K562 (cell line): Measurements from ENCODE around the gene CTSH. TPM values are rescaled to one million over a fixed set of nuclear protein-coding genes. Genes with fewer than 3 reads are reported as not detected.

ENCODE experiments used
- BHLHE40 ChIP-seq: IDR thresholded peaks from 2 replicates; pipeline ENCODE4 v1.6.1; 2011; ENCODE audit warnings: low read length, improper control_type of control experiment
- HNRNPLL ChIP-seq: fragments of 200-400 bp; formaldehyde crosslinking; IDR thresholded peaks from 2 replicates; pipeline ENCODE4 v1.6.1; 2017; ENCODE audit warnings: low read length, low read depth, mild to moderate bottlenecking; ENCODE audit not compliant: poor library complexity, severe bottlenecking
- L3MBTL2 ChIP-seq: fragments of 450-650 bp; IDR thresholded peaks from 2 replicates; pipeline ENCODE4 v1.6.1; 2016; ENCODE audit warnings: mild to moderate bottlenecking, moderate library complexity
- MECOM ChIP-seq: fragments of 250-450 bp; sonication (Bioruptor Pico); IDR thresholded peaks from 2 replicates; pipeline ENCODE4 v1.8.0; 2022; ENCODE audit warnings: inconsistent platforms
- SLC30A9 ChIP-seq: fragments of 250-450 bp; sonication (Bioruptor Pico); IDR thresholded peaks from 2 replicates; pipeline ENCODE4 v1.8.0; 2022; ENCODE audit warnings: mild to moderate bottlenecking, moderate library complexity
- SMARCA5 ChIP-seq: fragments of 450-650 bp; IDR thresholded peaks from 2 replicates; pipeline ENCODE4 v1.6.1; 2016
- SMARCC2 ChIP-seq: fragments of 450-650 bp; IDR thresholded peaks from 2 replicates; pipeline ENCODE4 v1.6.1; 2017; ENCODE audit warnings: antibody characterized with exemption, moderate library complexity, mild to moderate bottlenecking, low read depth
- ZBED1 ChIP-seq: IDR thresholded peaks from 2 replicates; pipeline ENCODE4 v1.6.1; 2014
- ZBTB7A ChIP-seq: IDR thresholded peaks from 2 replicates; pipeline ENCODE4 v1.6.1; 2011; ENCODE audit warnings: low read depth, mild to moderate bottlenecking, low read length, moderate library complexity, borderline replicate concordance; ENCODE audit not compliant: control insufficient read depth
- polyA plus RNA-seq, 8 experiments: library from polyadenylated mRNA; depleted of rRNA in 4 of 8; stranded (reverse) in 5 of 8; unstranded in 3 of 8; fragments of >200 nt; fragmentation: Nextera tagmentation in 2 of 8; fragmentation: Illumina TruSeq in 1 of 8; extraction: Ambion mirVana in 2 of 8; extraction: Trizol in 1 of 8; gene quantifications; 2 replicates each; pipeline versions ENCODE4 v1.2.1 to v1.2.3, GENCODE V29; 2011 to 2014; ENCODE audit warnings: inconsistent platforms in 1 of 8, missing spikeins in 1 of 8
- total RNA-seq, 7 experiments: library from RNA; depleted of rRNA in 6 of 7; stranded (reverse); fragments of >200 nt in 6 of 7; fragmentation: Illumina TruSeq in 2 of 7; extraction: Trizol in 2 of 7; gene quantifications; 2 replicates each; pipeline versions ENCODE4 v1.2.1 to v1.2.3, GENCODE V29; 2011 to 2021; ENCODE audit warnings: low replicate concordance in 1 of 7
- TF ChIP-seq, protein P1 (sequence below): sonication (generic); formaldehyde crosslinking; IDR thresholded peaks from 2 replicates; pipeline ENCODE4 v1.8.0; 2022; ENCODE audit warnings: mild to moderate bottlenecking, missing genetic modification reagents
- TF ChIP-seq, protein P2 (sequence below), 2 experiments: fragments of 450-650 bp; IDR thresholded peaks; 2 replicates each; pipeline ENCODE4 v1.6.1; 2016; ENCODE audit warnings: mild to moderate bottlenecking in 2 of 2, borderline replicate concordance in 1 of 2, low read depth in 1 of 2, moderate library complexity in 1 of 2
- TF ChIP-seq, protein P3 (sequence below): fragments of 450-650 bp; IDR thresholded peaks from 2 replicates; pipeline ENCODE4 v1.6.1; 2017; ENCODE audit warnings: mild to moderate bottlenecking, moderate library complexity

CTSH gene
- total and polyA plus RNA-seq, 9 of the 15 experiments (the other 6 are each of a cell fraction or from before 2014, with no cell fraction given) = 15.0 to 462 (median 173) TPM

DNA sequence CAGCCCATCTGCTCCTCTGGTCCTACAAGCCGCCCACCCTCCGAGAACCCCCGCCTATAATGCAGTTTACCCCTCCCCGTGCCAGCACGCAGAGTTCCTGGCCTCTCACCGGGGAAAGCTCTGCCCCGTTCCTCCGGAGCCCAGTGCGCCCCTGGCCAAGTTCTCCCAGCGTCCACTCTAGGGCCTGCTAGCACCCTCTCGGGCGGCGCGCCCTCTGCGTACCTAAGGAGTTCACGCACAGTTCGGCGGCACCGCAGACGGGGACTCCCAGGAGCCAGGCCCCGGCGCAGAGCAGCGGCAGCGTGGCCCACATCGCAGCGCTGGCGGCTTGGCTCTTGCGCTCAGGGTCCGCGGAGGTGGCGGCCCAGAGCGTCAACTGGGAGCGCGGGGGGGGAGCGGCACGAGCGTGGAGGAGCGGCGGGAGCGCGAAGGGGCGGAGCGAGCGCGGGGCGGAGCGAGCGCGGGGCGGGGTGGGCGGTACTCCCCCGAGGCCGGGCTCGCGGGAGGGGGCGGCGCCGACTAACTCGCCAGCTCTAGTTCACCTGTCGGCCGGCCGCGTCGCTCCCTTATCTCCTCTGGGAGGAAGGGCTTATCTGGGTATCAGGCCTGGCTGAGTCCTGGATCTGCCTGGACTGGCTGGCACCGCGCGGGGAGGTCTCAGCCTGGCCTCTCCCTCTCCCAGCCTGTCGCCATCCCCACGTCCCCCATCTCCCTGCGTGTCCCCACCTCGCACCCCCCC, at the start of gene CTSH (continued):
- TF ChIP-seq, protein P1, sequence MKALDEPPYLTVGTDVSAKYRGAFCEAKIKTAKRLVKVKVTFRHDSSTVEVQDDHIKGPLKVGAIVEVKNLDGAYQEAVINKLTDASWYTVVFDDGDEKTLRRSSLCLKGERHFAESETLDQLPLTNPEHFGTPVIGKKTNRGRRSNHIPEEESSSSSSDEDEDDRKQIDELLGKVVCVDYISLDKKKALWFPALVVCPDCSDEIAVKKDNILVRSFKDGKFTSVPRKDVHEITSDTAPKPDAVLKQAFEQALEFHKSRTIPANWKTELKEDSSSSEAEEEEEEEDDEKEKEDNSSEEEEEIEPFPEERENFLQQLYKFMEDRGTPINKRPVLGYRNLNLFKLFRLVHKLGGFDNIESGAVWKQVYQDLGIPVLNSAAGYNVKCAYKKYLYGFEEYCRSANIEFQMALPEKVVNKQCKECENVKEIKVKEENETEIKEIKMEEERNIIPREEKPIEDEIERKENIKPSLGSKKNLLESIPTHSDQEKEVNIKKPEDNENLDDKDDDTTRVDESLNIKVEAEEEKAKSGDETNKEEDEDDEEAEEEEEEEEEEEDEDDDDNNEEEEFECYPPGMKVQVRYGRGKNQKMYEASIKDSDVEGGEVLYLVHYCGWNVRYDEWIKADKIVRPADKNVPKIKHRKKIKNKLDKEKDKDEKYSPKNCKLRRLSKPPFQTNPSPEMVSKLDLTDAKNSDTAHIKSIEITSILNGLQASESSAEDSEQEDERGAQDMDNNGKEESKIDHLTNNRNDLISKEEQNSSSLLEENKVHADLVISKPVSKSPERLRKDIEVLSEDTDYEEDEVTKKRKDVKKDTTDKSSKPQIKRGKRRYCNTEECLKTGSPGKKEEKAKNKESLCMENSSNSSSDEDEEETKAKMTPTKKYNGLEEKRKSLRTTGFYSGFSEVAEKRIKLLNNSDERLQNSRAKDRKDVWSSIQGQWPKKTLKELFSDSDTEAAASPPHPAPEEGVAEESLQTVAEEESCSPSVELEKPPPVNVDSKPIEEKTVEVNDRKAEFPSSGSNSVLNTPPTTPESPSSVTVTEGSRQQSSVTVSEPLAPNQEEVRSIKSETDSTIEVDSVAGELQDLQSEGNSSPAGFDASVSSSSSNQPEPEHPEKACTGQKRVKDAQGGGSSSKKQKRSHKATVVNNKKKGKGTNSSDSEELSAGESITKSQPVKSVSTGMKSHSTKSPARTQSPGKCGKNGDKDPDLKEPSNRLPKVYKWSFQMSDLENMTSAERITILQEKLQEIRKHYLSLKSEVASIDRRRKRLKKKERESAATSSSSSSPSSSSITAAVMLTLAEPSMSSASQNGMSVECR (CRISPR knock-in tag) = peak; percentile 29; the same call in 1 of the 2 replicates
- TF ChIP-seq L3MBTL2 (peak; percentile 99), SMARCC2 (no peak), MECOM (CRISPR knock-in tag) (no peak), ZBED1 (no peak), BHLHE40 (peak; percentile 80), ZBTB7A (peak; percentile 64; the same call in 1 of the 2 replicates), SMARCA5 (no peak), SLC30A9 (CRISPR knock-in tag) (no peak), HNRNPLL (peak; percentile 89)
- TF ChIP-seq, protein P2, sequence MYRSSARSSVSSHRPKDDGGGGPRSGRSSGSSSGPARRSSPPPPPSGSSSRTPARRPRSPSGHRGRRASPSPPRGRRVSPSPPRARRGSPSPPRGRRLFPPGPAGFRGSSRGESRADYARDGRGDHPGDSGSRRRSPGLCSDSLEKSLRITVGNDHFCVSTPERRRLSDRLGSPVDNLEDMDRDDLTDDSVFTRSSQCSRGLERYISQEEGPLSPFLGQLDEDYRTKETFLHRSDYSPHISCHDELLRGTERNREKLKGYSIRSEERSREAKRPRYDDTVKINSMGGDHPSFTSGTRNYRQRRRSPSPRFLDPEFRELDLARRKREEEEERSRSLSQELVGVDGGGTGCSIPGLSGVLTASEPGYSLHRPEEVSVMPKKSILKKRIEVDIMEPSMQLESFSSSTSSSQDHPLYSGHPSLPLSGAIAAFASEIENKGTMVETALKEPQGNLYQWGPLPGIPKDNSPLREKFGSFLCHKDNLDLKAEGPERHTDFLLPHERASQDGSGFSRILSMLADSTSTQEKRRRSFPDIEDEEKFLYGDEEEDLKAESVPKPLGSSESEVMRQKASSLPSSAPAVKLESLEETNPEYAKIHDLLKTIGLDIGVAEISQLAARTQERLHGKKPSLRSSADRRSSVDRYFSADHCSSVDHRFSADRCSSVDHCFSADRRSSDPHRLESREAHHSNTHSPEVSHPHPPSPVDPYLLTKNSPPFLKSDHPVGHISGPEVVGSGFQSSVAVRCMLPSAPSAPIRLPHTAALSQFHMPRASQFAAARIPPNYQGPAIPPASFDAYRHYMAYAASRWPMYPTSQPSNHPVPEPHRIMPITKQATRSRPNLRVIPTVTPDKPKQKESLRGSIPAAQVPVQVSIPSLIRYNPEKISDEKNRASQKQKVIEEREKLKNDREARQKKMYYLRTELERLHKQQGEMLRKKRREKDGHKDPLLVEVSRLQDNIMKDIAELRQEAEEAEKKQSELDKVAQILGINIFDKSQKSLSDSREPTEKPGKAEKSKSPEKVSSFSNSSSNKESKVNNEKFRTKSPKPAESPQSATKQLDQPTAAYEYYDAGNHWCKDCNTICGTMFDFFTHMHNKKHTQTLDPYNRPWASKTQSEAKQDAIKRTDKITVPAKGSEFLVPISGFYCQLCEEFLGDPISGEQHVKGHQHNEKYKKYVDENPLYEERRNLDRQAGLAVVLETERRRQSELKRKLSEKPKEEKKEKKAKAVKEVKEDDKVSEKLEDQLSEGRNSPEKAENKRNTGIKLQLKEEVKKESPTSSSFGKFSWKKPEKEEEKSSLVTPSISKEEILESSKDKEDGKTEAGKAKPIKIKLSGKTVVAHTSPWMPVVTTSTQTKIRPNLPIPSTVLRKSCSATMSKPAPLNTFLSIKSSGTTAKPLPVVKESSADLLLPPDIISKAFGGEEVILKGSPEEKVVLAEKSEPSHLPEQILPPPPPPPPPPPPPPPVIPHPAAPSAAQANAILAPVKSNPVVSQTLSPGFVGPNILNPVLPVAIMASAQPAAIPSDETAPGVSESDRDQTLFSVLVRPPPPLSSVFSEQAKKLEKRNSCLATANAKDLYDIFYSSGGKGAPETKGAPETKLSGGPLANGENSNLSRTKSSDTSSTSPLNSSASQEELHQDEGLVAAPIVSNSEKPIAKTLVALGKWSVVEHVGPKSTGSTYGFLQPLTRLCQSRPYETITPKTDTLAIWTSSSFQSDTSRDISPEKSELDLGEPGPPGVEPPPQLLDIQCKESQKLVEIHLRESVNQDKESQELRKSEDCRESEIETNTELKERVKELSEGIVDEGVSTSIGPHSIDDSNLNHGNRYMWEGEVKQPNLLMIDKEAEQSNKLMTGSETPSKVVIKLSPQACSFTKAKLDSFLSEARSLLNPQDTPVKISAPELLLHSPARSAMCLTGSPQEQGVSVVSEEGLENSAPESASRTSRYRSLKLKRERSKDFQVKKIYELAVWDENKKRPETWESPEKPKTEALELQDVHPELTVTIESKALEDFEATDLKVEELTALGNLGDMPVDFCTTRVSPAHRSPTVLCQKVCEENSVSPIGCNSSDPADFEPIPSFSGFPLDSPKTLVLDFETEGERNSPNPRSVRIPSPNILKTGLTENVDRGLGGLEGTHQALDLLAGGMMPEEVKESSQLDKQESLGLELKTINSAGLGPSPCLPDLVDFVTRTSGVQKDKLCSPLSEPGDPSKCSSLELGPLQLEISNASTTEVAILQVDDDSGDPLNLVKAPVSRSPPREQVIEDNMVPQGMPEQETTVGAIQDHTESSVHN (IDR thresholded peaks at IDR 0.05; ENCODE audit: borderline replicate concordance in 1 of 2, low read depth in 1 of 2) = no peak
- TF ChIP-seq, protein P3, sequence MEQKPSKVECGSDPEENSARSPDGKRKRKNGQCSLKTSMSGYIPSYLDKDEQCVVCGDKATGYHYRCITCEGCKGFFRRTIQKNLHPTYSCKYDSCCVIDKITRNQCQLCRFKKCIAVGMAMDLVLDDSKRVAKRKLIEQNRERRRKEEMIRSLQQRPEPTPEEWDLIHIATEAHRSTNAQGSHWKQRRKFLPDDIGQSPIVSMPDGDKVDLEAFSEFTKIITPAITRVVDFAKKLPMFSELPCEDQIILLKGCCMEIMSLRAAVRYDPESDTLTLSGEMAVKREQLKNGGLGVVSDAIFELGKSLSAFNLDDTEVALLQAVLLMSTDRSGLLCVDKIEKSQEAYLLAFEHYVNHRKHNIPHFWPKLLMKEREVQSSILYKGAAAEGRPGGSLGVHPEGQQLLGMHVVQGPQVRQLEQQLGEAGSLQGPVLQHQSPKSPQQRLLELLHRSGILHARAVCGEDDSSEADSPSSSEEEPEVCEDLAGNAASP = no peak
